Mesothelial cell of epicardium (in vitro differentiated cells): Measurements from ENCODE around the gene CALML3. TPM values are rescaled to one million over a fixed set of nuclear protein-coding genes. Genes with fewer than 3 reads are reported as not detected.

Source experiments
- DNase-seq, 2 experiments: peaks; one replicate each; pipeline ENCODE4 v3.0.0; 2021; ENCODE audit warnings: low spot score in 2 of 2; ENCODE audit not compliant: unreplicated experiment in 2 of 2
- H3K27ac Mint-ChIP-seq: 2 replicates; pipeline ENCODE4 v1.8.0; 2021; ENCODE audit warnings: mixed read lengths
- H3K27me3 Mint-ChIP-seq: 2 replicates; pipeline ENCODE4 v1.8.0; 2021; ENCODE audit warnings: low read depth, mixed read lengths
- H3K36me3 Mint-ChIP-seq: 2 replicates; pipeline ENCODE4 v1.8.0; 2021; ENCODE audit warnings: mixed read lengths
- H3K4me1 Mint-ChIP-seq: 2 replicates; pipeline ENCODE4 v1.8.0; 2021; ENCODE audit warnings: mixed read lengths
- H3K4me3 Mint-ChIP-seq: 2 replicates; pipeline ENCODE4 v1.8.0; 2021; ENCODE audit warnings: mild to moderate bottlenecking, moderate library complexity, mixed read lengths
- H3K9me3 Mint-ChIP-seq: 2 replicates; pipeline ENCODE4 v1.8.0; 2021; ENCODE audit warnings: mixed read lengths
- CTCF ChIP-seq: fragments of 200-600 bp; sonication (generic); IDR thresholded peaks from one replicate; pipeline ENCODE4 v1.5.0; 2021; ENCODE audit warnings: antibody characterized with exemption; ENCODE audit not compliant: unreplicated experiment
- total RNA-seq: library from RNA; stranded (reverse); gene quantifications from 3 replicates; pipeline ENCODE4 v1.2.1, GENCODE V29; 2021

The CALML3 gene
- total RNA-seq, 1 donor from 2014 or later, result 0.07 TPM

- Mint-ChIP-seq H3K9me3 (no peaks in the 10 kb centered on the region), H3K4me3 (no peak overlapping the region), H3K4me1 (peaks cover 60% of the 10 kb centered on the region), H3K27me3 (no peaks in the 10 kb centered on the region), H3K36me3 (no peaks in the 10 kb centered on the region), H3K27ac (no peak overlapping the region)
- no peak for TF ChIP-seq CTCF
- DNase-seq, result no peak
Measured at GRCh38 chr10:5507649-5508131, 17.1 kb upstream of the CALML3 start.

- Mint-ChIP-seq H3K9me3 (no peaks in the 10 kb centered on the region), H3K27me3 (no peaks in the 10 kb centered on the region), H3K27ac (no peak overlapping the region), H3K36me3 (no peaks in the 10 kb centered on the region), H3K4me3 (no peak overlapping the region), H3K4me1 (peaks cover 60% of the 10 kb centered on the region)
- TF ChIP-seq CTCF, result no peak
- no peak for DNase-seq
Measured at GRCh38 chr10:5508161-5508604, 16.6 kb upstream of the CALML3 start.

DNA sequence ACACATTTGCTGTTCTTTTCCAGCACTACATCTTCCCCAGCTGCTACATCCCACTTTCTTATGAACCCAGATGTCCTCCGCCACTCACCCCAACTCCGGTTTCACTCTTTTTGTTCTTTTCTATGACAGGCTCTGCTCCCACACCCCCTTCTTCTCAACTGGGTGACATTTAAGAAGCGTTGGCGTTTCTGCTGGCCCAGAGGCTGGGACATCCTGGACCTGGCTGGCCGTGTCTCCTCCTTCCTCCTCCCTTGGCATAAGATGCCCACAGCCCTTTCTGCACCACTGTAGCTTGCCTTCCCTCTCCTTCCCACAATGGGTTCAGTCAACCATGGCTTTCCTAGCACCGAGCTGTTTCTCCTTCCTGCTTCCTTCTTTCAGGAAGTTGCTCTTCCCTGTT lies 16.0 kb upstream of the CALML3 start:
- Mint-ChIP-seq H3K9me3 (no peaks in the 10 kb centered on the region), H3K27ac (no peak overlapping the region), H3K36me3 (no peaks in the 10 kb centered on the region), H3K27me3 (no peaks in the 10 kb centered on the region), H3K4me3 (no peak overlapping the region), H3K4me1 (peaks cover 60% of the 10 kb centered on the region)
- no peak for TF ChIP-seq CTCF
- no peak for DNase-seq

DNA sequence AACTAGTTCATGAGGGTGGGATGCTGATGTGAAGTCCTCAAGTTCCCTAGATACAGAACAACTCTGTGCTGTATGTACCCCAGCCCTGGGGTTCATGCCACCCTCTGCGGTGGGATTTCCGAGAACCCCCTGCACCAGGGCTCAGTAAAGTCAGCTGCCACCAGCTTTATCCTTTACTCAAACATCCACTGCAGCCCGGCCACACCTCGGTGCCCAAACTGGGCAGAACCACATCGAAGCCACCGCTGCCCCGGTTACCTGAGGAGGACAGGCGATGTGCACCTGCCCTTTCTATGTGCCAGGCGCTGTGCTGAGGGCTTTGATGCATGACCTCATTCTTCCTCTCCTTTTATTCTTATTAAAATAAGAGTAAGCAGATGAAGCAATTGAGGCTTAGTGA lies 15.5 kb upstream of the CALML3 start:
- no peak for DNase-seq
- Mint-ChIP-seq H3K36me3 (no peaks in the 10 kb centered on the region), H3K4me1 (peaks cover 60% of the 10 kb centered on the region), H3K27ac (no peak overlapping the region), H3K9me3 (no peaks in the 10 kb centered on the region), H3K4me3 (no peak overlapping the region), H3K27me3 (no peaks in the 10 kb centered on the region)
- no peak for TF ChIP-seq CTCF

- Mint-ChIP-seq H3K36me3 (no peaks in the 10 kb centered on the region), H3K4me3 (no peak overlapping the region), H3K27ac (no peak overlapping the region), H3K9me3 (no peaks in the 10 kb centered on the region), H3K27me3 (no peaks in the 10 kb centered on the region), H3K4me1 (peaks cover 60% of the 10 kb centered on the region)
- no peak for DNase-seq
- no peak for TF ChIP-seq CTCF
Measured at GRCh38 chr10:5509691-5510090, 15.1 kb upstream of the CALML3 start.
